HG02840 (cell line): Measurements from ENCODE around the gene GNAO1.

Source experiments
- ATAC-seq: cut with Tn5 transposase; IDR thresholded peaks from one replicate; pipeline ENCODE4 v1.9.1; 2021; ENCODE audit warnings: mild to moderate bottlenecking, moderate library complexity, moderate number of reproducible peaks; ENCODE audit not compliant: unreplicated experiment, low FRiP score

The GNAO1 gene

GRCh38 chr16:56191156-56191815 lies at the start of gene GNAO1:
Gene GNAO1 (plus strand): TSS chr16:56191489. CDS start chr16:56192236, 747 bp downstream.
- no peak for ATAC-seq

GRCh38 chr16:56143666-56144065 lies 47.6 kb upstream of the GNAO1 start:
- no peak for ATAC-seq

- ATAC-seq = no peak
Observed at GRCh38 chr16:56145369-56145768, 45.9 kb upstream of the GNAO1 start.

- ATAC-seq = no peak
Observed at GRCh38 chr16:56151621-56152020, 39.7 kb upstream of the GNAO1 start.

GRCh38 chr16:56161658-56162057 lies 29.6 kb upstream of the GNAO1 start:
- no peak for ATAC-seq

- no peak for ATAC-seq
Observed at GRCh38 chr16:56163089-56163488, 28.2 kb upstream of the GNAO1 start.

GRCh38 chr16:56163938-56164337 lies 27.4 kb upstream of the GNAO1 start:
- ATAC-seq = no peak

- ATAC-seq = no peak
Observed at GRCh38 chr16:56164636-56165035, 26.7 kb upstream of the GNAO1 start.

GRCh38 chr16:56174411-56174810 lies 16.9 kb upstream of the GNAO1 start:
- ATAC-seq = no peak

GRCh38 chr16:56181401-56181800 lies 9.9 kb upstream of the GNAO1 start:
- no peak for ATAC-seq

GRCh38 chr16:56183266-56183665 lies 8.0 kb upstream of the GNAO1 start:
- no peak for ATAC-seq

GRCh38 chr16:56190048-56190676 lies 1.1 kb upstream of the GNAO1 start:
- ATAC-seq = no peak

- no peak for ATAC-seq
Observed at GRCh38 chr16:56190677-56191155, 573 bp upstream of the GNAO1 start.

- no peak for ATAC-seq
Observed at GRCh38 chr16:56191835-56192634, 746 bp downstream of the GNAO1 start.

- no peak for ATAC-seq
Observed at GRCh38 chr16:56192635-56192945, 1.3 kb downstream of the GNAO1 start.

- ATAC-seq = no peak
Observed at GRCh38 chr16:56192986-56193945, 2.0 kb downstream of the GNAO1 start.

- no peak for ATAC-seq
Observed at GRCh38 chr16:56193951-56194726, 2.9 kb downstream of the GNAO1 start.

GRCh38 chr16:56195151-56195550 lies 3.9 kb downstream of the GNAO1 start:
- ATAC-seq = no peak

- ATAC-seq = no peak
Observed at GRCh38 chr16:56196381-56196780, 5.1 kb downstream of the GNAO1 start.
